ENCODE measurements around the gene MSI2.

- TF ChIP-seq EZH2phosphoT487 (IDR thresholded peaks at IDR 0.05; ENCODE audit: insufficient read depth, low read depth) (no peak), EZH2 (IDR thresholded peaks at IDR 0.05; ENCODE audit: insufficient read depth, poor library complexity, severe bottlenecking) (no peak)
Measured at GRCh38 chr17:57349541-57350247, 93.4 kb downstream of the MSI2 start.

All from GM23248 (cell line).